ENCODE measurements around the gene SOX6.

DNA sequence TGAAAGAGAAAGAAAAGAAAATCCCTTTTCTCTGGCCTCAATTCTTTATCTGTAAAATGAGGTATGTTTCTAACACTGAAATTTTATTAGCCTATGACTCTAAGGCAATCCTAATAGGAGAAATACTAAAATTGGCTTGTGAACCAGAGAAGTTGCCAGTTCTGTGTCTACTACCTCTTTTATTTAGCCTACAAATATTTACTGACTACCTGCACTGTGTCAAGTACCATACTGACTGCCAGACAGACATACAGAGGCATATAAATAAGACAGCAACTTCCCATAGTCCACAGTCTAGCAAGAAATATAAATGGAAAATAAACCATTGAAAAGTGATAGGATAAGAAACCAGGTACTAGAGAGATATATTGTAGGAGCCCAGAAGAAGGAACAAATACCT lies 2.4 kb upstream of the SOX6 start:
- TF ChIP-seq POLR2A (IDR thresholded peaks at IDR 0.05), result no peak
- no peak for TF ChIP-seq CTCF (IDR thresholded peaks at IDR 0.05)

Data from right lobe of liver (tissue), 4 donors.